GM18502 (cell line): ENCODE results near the gene CNOT9.

Experiments
- ATAC-seq: cut with Tn5 transposase; IDR thresholded peaks from one replicate; pipeline ENCODE4 v1.9.1; 2021; ENCODE audit warnings: mild to moderate bottlenecking; ENCODE audit not compliant: unreplicated experiment, poor library complexity

Gene CNOT9

GRCh38 chr2:218576854-218577253 is 8.2 kb downstream of the CNOT9 start:
- ATAC-seq: no peak

- no peak for ATAC-seq
Measured at GRCh38 chr2:218577482-218578220, 9.0 kb downstream of the CNOT9 start.

- ATAC-seq: no peak
Measured at GRCh38 chr2:218578272-218578877, 9.7 kb downstream of the CNOT9 start.

- ATAC-seq: peak; percentile 66
Measured at GRCh38 chr2:218582076-218582475, 13.4 kb downstream of the CNOT9 start.

GRCh38 chr2:218583983-218584850 is 15.6 kb downstream of the CNOT9 start:
- ATAC-seq: no peak

GRCh38 chr2:218585541-218585940 is 16.9 kb downstream of the CNOT9 start:
- no peak for ATAC-seq

- no peak for ATAC-seq
Measured at GRCh38 chr2:218605432-218605831, 36.8 kb downstream of the CNOT9 start.

- no peak for ATAC-seq
Measured at GRCh38 chr2:218607436-218608115, 38.9 kb downstream of the CNOT9 start, which contains the start of gene PLCD4. PLCD4 (plus strand) TSS chr2:218607899; CDS start chr2:218615740, 7,841 bp downstream.

GRCh38 chr2:218615868-218616315 is 47.3 kb downstream of the CNOT9 start:
- no peak for ATAC-seq

GRCh38 chr2:218618102-218618860 is 49.6 kb downstream of the CNOT9 start:
- no peak for ATAC-seq

GRCh38 chr2:218621007-218621406 is 52.4 kb downstream of the CNOT9 start:
- ATAC-seq: no peak

- no peak for ATAC-seq
Measured at GRCh38 chr2:218622606-218623365, 54.1 kb downstream of the CNOT9 start.

- ATAC-seq: no peak
Measured at GRCh38 chr2:218623366-218623705, 54.7 kb downstream of the CNOT9 start.

GRCh38 chr2:218626369-218626768 is 57.7 kb downstream of the CNOT9 start:
- ATAC-seq: no peak

GRCh38 chr2:218627939-218628338 is 59.3 kb downstream of the CNOT9 start:
- ATAC-seq: no peak

GRCh38 chr2:218631837-218632236 is 63.2 kb downstream of the CNOT9 start:
- no peak for ATAC-seq

GRCh38 chr2:218635719-218636118 is 67.1 kb downstream of the CNOT9 start:
- ATAC-seq: no peak

- no peak for ATAC-seq
Measured at GRCh38 chr2:218638372-218638771, 69.7 kb downstream of the CNOT9 start.

- ATAC-seq: no peak
Measured at GRCh38 chr2:218642121-218642656, 73.5 kb downstream of the CNOT9 start.
